Stimulated activated CD8-positive, alpha-beta memory T cell treated with anti-CD3 and anti-CD28 coated beads, Interleukin-4, amount 100 ng/mL, for 4 hours (primary cell): ENCODE measurements around the gene NRXN3.

ENCODE experiments used
- DNase-seq, 2 donors: peaks; one replicate each; pipeline ENCODE4 v3.0.0-alpha.2; 2020; ENCODE audit warnings: low read depth in 2 of 2, low spot score in 1 of 2

Gene NRXN3

GRCh38 chr14:78788467-78789360, 618.5 kb downstream of the NRXN3 start:
- DNase-seq = no peak

DNA sequence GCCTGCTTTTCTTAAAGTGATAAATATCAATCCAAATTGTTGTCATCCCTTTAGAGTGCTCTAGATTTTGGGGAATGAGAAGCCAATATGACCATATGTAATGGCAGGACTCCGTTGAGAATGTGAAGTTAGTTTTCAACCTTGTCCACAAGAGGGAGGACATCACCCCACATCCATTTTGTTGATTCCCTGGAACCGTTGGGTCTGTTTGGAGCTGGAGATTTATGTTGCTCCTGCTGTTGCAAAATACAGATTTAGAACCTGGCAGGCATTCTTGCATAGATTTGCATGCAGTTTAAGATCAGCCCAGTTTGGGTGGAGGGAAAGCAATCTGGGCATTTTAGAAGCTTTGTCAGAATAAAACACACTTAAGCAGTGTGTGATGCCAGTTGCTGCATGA, 620.1 kb downstream of the NRXN3 start:
- DNase-seq = no peak

- no peak for DNase-seq
Measured at GRCh38 chr14:78798757-78799156, 628.6 kb downstream of the NRXN3 start.

DNA sequence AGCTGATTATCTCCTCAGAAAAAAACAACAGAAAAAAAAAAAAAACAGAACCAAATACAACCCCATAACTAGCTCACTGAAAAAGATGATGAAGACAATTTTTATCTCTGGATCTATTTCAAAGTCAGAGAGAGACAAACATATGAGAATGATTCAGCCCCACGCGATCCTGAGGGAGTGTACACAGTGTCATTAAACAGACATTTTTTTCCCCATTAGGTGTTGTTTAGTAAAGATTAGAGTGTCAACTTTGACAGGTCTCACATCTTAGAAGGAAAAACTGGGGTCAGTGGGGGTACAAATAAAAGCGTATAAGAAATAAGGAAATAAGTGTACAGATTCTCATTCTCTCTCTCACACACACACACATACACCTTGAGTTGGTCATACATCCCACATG, 635.4 kb downstream of the NRXN3 start:
- no peak for DNase-seq

DNA sequence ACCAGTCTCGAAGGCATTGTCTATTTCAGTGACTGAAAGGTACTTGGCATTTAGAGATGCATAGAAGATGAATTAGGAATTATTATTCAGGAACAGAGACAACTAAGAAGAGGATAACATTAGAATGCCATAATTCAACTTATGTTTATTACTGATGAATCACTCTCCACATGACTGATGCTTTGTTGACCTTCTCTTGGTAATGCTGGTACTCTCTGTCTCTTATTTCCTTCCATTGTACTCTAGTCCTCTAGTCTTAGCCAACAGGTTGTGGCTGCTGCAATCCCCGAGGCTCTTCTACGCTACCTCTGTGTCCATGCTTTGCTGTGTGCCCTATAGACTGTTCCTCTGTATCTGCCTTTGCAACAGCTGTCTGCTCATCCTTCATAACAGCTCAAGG, 652.9 kb downstream of the NRXN3 start:
- DNase-seq = no peak

DNA sequence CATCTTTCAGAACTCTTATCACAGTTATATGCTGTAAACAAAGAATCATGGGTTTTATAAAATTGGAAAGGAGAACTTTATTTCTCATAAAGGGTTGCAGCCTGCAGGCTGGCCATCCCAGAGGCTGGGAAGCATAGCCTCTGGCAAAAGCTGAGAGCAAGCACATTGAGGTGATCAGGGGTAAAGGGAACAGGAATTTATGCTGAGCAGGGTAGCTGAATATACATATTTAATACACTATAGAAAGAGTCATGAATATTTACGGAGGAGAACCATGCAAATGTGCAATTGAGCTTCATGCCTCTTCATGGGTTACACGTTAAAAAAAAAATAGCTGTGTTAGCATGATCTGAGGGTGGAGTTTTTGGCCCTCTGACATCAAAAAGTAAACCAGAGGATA, 653.3 kb downstream of the NRXN3 start:
- DNase-seq = no peak

DNA sequence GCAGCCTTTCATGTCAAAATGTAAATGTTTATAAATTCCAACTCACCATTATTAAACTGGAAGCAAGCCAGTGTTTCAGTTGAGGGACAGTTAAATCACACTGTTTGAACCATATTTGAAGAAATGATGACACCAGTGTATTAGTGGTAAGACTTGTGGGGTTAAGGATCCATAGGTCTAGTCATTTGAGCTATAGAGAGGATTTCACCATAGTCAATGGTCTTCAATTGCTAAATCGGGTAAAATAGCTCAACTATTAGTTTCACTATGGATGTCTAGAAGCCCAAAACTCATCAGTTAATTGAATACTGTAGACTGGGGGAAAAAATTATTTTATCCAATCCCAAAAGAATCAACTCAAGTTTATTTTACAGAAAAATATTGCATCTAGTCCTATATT, 659.1 kb downstream of the NRXN3 start:
- no peak for DNase-seq

- no peak for DNase-seq
Measured at GRCh38 chr14:78834766-78835451, 664.7 kb downstream of the NRXN3 start.

DNA sequence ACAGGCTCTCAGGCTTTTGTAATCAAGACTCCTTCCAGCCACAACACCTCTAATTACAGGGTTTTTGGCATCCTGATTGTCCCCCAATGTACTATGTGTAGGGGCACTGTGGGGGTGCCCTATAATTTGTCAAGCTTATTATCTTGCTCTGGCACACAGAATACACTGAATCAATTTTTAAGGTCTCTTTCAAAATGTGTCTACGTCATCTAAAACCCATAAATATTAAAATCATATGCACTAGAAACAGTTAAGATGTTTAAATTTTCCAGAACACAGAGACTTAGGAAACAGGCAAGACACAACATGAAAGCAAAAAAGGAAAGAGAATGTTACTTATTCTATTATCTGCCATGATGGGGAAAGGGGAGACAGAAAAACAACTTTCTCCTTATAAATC, 665.7 kb downstream of the NRXN3 start:
- DNase-seq = no peak

DNA sequence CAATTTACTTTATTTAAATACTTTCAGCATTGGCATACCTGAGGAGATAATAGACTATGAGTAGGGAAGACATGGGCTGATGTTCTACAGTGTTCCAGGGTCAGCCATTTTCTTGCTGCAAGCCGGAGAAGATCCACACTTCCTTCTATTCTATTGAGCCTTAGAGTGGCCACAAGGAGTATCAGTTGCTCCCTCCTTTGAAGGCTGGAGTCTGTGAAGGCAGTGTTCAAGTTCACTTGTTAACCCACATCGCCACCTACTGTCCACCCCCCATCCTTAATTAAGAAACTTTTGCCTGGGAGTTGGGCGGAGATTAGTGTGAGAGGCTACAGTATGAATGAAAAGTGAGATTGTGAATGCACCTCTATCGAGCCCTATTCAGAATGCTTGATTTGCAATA, 666.6 kb downstream of the NRXN3 start:
- no peak for DNase-seq

DNA sequence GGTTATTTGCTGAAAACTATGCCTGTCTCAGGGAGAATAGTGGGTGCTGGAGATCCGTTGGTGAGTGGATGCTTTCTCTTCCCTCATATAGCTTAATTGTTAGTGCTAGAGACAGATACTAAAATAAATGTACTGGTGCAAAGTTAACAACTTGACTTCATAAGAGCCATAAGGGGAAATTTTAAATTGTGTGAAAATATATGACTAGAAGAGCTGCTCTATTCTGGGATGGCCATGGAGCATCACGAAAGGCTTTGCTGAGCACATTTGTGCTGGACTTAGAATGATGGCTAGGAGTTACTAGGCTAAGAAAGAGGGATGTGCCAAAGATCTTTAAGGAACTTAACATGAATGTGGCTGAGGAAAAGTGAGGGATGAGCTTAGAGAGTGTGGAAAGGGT, 668.8 kb downstream of the NRXN3 start:
- DNase-seq = no peak

DNA sequence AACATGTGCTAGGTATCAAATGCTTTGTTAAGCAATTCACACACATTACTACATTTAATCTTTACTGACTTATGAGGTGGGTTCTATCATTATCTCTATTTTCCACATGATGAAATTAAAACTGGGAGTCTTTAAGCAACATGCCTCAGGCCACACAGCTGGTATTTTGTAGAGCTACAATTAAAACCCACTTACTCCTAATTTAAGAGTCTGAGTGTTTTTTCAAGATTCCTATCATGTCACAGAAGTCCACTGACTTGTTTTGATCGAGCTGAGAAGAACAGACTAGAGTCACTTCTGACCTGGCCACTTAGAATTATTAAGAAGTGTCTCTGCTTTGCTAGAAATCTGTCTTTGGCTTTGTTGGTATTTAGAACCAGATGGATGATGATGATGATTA, 670.7 kb downstream of the NRXN3 start:
- no peak for DNase-seq

DNA sequence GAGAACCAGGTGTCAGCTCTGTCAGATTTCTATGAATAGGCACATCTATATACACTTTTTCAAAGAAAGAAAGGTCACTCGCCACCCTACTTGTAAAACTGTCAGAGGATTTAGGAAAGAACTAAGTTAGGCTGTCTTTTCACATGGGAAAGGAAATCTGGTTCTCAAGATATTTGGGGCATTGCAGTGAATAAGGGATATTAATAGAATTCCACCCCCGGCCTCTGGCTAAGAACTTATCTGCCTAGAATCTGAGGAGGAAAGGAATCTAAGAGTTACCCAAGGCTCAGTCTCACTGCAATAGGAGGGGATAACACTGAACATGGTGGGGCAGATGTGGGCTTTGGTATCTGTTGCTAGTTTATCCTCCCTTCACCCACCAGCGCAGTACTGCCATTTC, 677.6 kb downstream of the NRXN3 start:
- DNase-seq = no peak

DNA sequence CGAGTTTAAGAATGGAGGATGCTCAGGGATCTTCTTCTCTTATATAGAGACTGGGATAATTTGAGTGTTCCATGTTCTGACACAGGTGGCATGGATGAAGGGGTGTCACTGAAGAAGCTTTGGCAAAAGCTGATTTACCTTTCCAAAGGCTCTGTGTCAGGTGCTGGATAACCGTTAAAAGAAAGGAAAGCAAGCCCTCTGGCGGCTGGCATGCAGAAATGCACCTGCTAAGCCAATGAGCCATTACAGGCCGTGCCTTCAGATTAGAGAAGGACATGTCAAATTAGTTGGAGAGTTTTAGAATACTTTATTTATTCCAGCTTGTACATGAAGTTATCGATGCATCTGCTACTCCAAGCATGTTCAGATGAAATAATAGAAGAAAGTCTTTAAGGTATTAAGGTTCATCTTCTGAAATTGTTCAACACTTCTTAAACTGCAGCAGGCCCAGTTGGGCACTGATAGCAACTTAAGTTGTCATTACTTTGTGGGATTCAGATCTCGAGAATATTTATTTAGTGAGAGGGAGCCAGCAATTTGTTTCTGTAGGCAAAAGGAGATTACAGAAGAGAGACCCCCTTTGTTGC, 678.2 kb downstream of the NRXN3 start:
- DNase-seq = no peak

- DNase-seq = no peak
Measured at GRCh38 chr14:78849952-78850351, 679.8 kb downstream of the NRXN3 start.

DNA sequence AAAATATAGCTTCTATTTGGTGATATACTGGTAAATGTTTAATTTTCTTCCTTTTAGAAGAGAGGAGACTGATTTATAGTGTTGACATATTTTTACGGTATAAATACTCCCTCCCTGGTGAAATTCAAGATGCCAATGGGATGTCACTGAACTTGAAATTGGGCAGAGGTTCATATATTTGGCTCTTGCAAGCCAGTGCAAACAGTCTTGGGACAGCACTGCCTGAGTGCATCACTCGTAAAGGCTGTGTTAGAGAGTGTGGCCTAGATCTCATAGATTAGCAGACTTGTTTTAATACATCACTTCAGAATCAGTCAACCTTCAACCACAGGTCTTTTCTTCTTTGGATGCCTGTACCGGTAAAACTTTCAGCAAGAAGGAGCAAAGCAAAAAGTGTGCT, 681.0 kb downstream of the NRXN3 start:
- DNase-seq = no peak

GRCh38 chr14:78852040-78852439, 681.9 kb downstream of the NRXN3 start:
- no peak for DNase-seq

DNA sequence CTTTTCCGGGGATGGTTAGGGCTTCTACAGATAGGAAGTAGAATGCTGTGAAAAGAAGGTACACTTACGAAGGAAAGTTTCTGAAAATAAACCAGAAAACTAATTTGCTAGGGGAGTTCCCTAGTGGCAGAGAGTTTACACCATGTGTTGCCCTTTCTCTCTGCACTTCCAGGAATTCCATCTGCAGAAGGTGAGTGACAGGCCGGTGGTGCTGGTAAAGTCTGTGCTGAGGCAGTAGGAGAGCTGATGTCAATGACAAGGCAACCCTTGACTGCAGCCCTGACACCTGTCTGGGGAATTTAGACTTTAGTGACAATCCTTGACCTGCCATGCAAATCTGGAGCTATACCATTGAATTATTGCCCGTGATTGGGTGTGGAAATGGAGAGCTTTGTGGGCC, 687.8 kb downstream of the NRXN3 start:
- DNase-seq = no peak

DNA sequence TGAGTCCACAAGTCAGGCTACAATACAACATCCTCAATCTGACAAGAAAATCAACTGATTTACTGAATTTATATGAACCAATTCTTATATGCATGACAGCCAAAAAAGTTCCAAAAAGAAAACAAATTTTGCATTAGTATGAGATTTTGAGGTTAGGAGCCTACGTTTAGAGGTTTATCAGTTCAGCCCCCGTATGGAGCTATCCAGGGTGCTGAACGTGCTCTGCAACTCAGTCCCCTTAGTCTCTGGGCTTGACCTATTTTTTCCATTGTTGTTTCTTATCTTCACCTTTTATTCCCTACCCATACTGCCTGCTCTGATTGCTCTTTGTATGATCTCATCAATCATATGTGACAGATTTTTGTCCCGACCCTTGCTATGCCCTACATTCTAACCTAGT, 693.0 kb downstream of the NRXN3 start:
- DNase-seq = no peak

GRCh38 chr14:78872837-78873236, 702.7 kb downstream of the NRXN3 start:
- DNase-seq = no peak

- no peak for DNase-seq
Measured at GRCh38 chr14:78873581-78873980, 703.4 kb downstream of the NRXN3 start.

DNA sequence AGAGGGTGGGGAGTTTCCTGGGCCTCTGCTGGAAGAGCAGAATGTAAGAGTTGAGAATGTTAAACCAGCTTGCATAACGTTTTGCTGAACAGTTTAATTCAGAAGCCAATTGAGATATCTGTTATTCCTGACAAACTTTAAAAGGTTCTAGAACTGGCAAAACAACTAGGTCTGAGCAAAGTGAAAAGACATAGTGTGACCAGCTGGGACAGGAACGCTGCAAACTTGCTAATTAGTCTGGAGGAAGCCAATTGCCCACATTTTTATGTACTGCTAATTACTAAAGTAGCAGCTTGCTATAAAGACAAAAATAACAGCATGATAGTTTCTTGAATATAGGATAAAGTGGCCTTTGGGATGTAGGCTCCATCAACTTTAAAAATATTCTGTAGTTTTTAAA, 704.9 kb downstream of the NRXN3 start:
- DNase-seq = no peak
